Measurements from ENCODE around the gene HTRA2.

HTRA2 gene

DNA sequence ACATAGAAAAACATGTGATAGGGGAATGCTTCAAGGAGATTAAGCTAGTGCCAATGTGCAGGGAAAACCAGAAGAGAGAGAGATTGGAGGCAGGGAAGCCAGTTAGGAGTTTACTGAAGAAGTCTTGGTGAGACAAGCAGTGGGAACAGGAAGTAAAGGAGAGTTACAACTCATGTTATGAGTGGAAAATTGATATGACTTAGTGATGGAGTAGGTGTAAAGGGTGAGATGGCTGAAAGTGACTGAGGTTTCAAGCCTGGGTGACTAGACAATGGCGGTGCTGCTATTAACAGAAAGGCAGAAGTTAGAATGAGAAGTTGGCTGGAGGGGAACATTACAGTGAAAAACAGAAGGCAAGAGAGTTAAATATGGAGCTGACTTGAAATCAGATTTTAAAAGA, 41.3 kb downstream of the HTRA2 start:
- DNase-seq (ENCODE audit: low read depth, low spot score): no peak
- H3K4me3 ChIP-seq (ENCODE audit: low read depth, low read length): no peak overlapping the region
- TF ChIP-seq, protein P1, sequence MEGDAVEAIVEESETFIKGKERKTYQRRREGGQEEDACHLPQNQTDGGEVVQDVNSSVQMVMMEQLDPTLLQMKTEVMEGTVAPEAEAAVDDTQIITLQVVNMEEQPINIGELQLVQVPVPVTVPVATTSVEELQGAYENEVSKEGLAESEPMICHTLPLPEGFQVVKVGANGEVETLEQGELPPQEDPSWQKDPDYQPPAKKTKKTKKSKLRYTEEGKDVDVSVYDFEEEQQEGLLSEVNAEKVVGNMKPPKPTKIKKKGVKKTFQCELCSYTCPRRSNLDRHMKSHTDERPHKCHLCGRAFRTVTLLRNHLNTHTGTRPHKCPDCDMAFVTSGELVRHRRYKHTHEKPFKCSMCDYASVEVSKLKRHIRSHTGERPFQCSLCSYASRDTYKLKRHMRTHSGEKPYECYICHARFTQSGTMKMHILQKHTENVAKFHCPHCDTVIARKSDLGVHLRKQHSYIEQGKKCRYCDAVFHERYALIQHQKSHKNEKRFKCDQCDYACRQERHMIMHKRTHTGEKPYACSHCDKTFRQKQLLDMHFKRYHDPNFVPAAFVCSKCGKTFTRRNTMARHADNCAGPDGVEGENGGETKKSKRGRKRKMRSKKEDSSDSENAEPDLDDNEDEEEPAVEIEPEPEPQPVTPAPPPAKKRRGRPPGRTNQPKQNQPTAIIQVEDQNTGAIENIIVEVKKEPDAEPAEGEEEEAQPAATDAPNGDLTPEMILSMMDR (IDR thresholded peaks at IDR 0.05; ENCODE audit: low read depth, low read length): no peak
- in situ Hi-C loops (cut with HindIII; ENCODE audit: low sequenced_read_pairs): no loop called here

DNA sequence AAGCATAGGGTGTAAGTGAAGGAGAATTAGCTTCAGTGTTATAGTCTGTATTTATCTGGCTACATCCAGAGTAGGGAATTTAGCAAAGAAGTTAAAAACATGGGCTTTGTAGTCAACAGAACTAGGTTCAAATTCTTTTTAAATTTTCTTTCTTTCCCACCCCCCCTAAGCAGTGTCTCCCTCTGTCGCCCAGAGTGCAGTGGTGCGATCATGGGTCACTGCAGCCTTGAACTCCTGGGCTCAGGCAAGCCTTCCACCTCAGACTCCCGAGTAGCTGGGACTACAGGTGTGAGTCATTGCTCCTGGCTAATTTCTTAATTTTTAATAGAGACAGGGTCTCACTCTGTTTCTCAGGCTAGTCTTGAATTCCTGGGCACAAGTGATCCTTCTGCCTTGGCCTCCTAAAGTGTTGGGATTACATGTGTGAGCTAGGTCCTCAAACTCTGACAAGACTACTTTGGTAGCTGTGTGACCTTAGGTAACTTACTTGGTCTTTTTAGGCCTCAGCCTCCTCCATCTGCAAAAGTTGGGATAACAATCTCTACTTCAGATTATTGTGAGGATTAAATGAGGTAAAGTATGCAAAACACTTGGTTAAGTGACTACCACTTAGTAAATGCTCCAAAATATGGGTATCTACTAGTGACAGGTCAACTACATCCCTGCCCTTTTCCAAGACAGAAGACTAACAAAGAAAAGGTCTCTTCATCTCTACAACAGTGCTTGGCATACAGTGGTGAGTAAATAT, 42.6 kb downstream of the HTRA2 start:
- TF ChIP-seq, protein P1 (IDR thresholded peaks at IDR 0.05; ENCODE audit: low read depth, low read length): no peak
- H3K4me3 ChIP-seq (ENCODE audit: low read depth, low read length): no peak overlapping the region
- no peak for DNase-seq (ENCODE audit: low read depth, low spot score)
- in situ Hi-C loops (cut with HindIII; ENCODE audit: low sequenced_read_pairs): no loop called here

DNA sequence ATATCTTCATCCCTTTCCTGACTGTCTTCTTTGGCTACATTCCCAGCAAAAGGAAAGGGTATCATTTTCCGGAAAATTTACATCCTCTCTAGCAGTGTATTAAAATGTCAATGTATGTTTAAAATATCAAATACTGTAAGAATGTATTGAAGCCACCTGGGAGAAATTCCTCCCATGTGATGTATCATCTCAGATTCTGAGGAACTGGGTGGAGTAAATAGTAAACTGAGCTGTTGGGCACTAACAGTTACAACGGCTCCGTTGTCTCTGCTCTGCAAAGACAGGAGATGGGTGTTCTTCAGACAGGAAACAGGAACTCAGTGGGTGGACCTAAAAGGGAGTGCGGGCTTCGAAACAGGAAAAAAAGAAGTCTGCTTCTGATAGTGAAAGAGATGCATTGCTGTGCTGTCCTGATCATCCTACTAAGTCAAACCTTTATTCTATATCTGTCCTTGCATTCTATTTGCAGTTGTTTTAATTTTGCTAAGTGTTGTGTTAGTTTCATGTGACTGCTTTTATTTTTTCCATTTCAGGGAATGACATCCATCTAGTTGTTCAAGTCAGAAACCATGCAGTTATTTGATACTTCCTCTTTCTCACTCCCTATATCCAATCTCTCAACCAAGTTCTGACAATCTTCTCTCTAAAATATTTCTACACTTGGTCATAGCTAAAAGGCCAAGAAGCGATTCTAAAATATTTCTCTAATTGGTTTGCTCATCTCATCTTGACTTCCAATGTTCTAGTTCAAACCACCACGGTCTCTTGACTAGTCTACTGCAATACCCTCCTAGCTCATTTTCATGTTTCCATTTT, 44.2 kb downstream of the HTRA2 start:
- TF ChIP-seq, protein P1 (IDR thresholded peaks at IDR 0.05; ENCODE audit: low read depth, low read length): no peak
- DNase-seq (ENCODE audit: low read depth, low spot score): peak; percentile 70
- in situ Hi-C loops (cut with HindIII; ENCODE audit: low sequenced_read_pairs): no loop called here
- no peak overlapping the region for H3K4me3 ChIP-seq (ENCODE audit: low read depth, low read length)

DNA sequence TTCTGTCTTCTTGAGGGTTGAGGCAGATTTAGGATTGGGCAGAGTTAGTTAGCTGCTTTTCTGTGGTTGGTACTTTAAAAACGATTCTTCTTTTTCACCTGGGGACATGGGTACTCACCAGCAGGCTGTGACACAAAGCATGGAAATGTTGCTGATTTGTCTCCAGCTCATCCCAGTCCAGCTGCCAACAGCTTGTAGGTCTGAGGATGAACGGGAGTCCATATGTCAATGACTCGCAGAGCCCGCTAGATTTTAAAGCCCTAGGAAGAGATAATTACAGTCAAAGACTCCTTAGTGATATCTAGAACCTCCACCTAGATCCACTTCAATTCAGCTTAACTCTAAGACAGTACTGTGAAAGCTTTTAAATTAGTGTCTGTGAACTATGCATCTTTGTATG, 45.6 kb downstream of the HTRA2 start:
- TF ChIP-seq, protein P1 (IDR thresholded peaks at IDR 0.05; ENCODE audit: low read depth, low read length): no peak
- no peak overlapping the region for H3K4me3 ChIP-seq (ENCODE audit: low read depth, low read length)
- in situ Hi-C loops (cut with HindIII; ENCODE audit: low sequenced_read_pairs): no loop called here
- no peak for DNase-seq (ENCODE audit: low read depth, low spot score)

DNA sequence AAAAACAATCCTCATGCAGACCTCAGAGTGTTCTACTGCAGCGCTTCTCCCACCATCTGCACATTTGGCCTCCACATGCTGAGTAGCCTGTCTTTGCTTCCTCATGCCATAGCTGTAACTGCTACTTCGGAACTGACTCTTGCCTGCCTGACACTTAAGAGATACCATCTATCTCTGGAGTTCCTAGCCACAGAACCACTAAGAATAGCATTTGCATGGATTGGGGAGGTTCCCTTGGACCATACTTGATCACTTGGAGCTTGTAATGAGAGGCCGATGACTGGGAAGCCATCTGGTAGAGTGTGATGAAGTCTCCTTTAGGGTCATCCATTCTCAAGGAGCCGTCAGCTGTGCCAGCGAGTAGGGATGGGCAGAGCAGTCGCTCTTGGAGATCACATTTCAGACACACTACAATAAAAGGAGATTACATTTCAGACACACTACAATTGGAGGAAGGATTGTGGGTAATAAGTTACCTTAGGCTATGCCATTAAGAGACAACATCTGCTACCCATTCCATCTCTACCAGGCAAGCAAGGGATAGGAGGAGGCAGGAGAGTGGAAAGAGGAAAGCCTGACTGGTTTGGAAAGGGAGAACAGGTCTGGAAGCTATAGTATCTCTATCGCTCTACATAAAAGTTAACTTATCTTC, 46.6 kb downstream of the HTRA2 start:
- TF ChIP-seq, protein P1 (IDR thresholded peaks at IDR 0.05; ENCODE audit: low read depth, low read length): no peak
- in situ Hi-C loops (cut with HindIII; ENCODE audit: low sequenced_read_pairs): no loop called here
- no peak for DNase-seq (ENCODE audit: low read depth, low spot score)
- no peak overlapping the region for H3K4me3 ChIP-seq (ENCODE audit: low read depth, low read length)

DNA sequence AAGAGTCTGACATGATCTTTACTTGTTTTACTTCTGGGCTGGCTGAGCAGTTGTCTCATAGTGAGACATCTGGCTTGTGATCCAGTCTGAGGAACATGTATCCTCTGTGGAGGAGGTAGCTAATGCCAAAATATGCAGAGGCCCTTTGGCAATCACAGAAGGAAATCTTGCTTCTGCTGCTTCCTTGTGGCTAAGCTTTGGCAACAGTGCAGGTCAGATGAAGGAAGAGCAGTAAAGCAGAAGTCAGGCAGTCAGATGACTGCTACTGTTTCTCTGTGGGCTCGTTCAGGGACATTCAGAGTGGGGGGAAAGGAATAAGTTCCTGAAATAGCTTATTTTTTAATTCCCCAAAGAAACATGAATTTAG, 47.1 kb downstream of the HTRA2 start:
- TF ChIP-seq, protein P1 (IDR thresholded peaks at IDR 0.05; ENCODE audit: low read depth, low read length): peak; percentile 13
- DNase-seq (ENCODE audit: low read depth, low spot score): peak; percentile 48
- H3K4me3 ChIP-seq (ENCODE audit: low read depth, low read length): no peak overlapping the region
- in situ Hi-C loops (cut with HindIII; ENCODE audit: low sequenced_read_pairs): no loop called here

All from astrocyte of the spinal cord (primary cell).